GM15510 (cell line): ENCODE data around the gene RIGI.

ENCODE experiments used
- POLR2A ChIP-seq: IDR thresholded peaks from 3 replicates; pipeline ENCODE4 v1.6.1; 2011; ENCODE audit warnings: borderline replicate concordance; ENCODE audit not compliant: insufficient read length; ENCODE audit errors: extremely low read depth

The RIGI gene

DNA sequence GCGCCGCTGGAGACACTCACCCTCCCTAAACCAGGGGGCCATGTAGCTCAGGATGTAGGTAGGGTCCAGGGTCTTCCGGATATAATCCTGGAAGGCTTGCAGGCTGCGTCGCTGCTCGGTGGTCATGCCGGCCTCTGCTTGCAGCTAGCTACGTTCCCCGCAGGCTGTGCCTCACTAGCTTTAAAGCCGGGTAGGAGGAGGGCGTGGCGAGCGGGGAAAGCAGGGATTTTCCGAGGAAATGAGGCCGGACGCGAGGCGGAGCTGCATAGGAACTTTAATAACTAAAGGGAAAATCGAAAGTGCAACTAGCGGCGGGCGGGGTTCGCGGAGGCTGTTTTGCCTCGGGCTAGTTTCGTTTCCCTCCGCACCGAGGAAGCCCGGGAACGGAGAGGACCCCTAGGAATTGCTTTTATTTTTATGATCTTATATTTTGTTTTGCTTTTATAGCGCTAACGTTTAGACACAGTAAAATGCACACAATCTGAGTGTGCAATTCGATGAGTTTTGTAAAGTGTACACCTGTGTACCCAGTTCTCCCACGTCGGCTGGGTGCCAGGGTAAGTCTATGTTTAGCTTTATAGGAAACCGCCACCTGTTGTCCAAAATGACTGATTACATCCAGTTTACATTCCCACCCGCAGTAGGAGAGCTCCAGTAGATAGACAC, at the start of gene RIGI:
TSS of gene RIGI (minus strand) at position 156 of the 666 bp plus-strand sequence. CDS start at position 126, 30 bp downstream.
- peak; percentile 57 for TF ChIP-seq POLR2A

DNA sequence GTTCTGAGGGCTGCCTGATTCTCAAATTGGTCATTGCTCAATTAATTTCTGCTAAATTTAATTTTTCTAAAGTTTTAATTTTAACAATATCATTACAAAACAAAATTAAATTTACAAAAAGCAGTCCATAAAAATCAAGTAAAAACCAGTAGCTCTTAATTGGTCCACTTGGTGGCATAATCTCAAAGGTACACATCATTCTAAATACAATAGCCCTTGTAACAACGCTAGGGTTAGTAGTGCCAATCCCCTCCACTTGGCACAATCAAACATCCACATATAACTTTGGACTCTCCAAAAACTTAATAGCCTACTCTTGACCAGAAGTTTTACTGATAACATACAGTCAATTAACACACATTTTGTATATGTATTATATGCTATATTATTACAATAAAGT, 48.9 kb upstream of the RIGI start:
- no peak for TF ChIP-seq POLR2A

DNA sequence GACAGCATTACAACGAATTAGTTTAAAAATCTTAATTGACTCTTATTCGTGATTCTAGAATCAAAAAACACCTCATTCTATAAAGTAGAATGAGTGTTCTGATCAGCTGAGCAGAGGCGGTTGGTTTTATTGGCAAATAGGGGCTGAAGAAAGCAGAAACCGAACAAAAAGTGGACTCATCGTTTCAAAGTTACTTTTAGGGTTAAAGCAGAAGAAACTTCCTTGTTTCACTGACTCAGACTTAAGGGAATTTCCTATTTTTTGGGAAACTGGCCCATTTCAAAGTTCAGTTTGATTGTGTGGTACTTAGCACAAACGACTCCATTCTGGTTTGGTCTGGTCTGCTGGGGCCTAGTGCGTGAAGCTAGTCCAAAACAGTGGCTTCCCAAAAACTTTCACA, 47.8 kb upstream of the RIGI start:
- no peak for TF ChIP-seq POLR2A

DNA sequence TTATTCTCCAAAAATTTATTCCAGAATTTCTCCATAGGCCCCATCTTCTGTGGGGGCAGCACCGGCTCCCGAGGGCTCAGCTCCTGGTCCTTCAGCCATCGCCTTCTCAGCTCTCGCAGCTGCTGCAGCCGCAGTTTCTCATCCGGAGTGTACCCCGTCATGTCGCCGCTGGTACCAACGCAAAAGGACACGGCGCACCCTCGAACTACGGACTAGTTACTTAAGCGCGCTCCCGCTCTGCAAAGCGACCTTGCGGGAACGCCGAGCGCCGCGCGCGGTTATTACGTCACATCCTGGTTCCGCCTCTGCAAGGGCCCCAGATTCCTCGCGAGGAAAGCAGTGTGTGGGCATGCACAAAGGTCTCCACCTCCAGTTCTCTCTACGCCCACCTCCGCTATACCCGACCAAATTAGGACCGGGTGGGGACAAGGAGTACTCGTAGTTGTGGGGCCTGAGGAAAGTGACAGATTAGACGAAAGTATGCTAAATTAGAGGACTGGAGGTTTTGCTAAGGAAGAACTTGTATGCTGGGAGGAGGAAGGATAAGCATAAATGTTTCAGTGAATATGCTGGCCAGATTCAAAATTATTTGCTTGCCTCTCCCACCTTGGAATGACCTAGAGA, 47.0 kb upstream of the RIGI start, which contains the start of gene NDUFB6:
TSS of gene NDUFB6 (minus strand) at position 260 of the 624 bp plus-strand sequence. CDS start at position 161, 99 bp downstream.
- TF ChIP-seq POLR2A = peak; percentile 78

DNA sequence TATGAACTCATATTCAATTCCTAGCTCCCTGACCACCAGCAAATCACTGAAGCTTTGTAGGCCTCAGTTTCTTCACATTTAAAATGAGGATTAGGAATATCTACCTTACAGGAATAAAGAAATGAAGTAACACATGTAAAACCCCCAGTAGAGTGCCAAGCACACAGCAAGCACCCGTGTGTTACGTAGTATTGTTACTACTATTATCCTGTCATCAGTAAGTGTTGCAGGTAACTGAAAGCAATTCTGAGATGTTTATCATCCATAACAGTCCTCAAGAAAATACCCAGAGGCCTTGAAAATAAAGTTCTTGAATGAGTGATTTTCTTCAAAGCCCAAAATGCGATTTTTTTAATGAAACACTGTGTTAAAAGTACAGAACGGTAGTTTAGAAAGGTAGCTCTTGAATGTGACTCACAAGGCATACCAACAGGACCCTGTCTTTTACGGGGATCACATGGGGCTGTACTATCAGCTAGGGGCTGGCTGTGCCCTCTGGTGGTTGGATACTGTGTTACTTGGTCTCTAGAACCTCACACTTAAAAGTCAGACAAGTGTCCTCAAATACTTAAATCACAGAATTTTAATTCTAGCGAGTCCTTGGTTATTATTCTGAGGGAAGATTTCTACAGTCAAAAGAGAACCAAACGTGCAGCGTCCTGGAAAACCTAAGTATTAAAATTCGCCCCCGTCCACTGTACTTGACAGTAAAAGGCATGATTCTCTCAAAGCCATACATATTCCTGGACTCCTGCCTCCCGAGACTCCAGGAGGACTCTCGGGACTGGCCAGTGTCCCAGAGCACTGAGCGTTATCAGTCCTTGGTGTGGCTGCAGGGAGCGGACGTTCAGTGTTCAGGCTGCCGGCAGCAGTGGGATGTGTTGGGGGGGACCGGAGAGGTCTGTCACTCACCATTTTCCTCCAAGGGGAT, 46.2 kb upstream of the RIGI start:
- TF ChIP-seq POLR2A = no peak

DNA sequence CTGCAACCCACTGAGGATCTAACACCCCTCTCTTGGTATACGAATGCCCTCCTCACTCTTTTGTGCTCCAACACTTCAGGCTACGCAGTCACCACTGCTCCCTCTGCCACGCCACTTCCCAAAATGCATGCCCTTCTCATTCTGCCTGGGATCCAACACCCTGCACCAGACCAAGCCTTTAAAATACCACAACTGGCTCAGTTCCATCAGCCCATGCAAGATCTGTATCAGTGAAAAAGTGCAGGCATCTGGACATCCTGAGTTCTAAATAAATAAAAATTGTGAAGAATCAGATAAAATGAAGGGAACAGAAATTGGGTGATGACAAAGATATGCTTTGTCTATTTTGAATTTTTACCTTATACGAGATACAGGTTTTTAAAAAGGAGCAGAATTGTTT, 44.3 kb upstream of the RIGI start:
- TF ChIP-seq POLR2A = no peak

DNA sequence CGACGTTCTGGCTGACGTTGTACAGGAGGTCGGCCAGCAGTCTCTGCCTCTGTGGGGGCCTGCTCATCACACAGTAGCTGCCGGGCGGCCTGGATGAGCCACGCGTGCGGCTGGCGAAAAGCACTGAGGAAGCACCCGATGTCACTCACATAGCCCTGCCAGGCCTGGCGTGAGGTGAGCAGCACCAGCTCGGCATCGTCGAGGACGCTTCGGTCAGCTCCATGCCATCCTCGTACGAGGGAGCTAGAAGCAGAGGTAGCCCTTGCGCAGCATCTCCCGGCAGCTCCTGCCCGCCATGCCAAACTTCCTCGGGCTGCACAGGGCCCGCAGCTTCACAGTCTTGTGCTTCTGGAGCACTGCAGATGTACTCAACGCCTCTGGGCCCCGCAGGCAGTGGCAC, 40.8 kb upstream of the RIGI start:
- no peak for TF ChIP-seq POLR2A

DNA sequence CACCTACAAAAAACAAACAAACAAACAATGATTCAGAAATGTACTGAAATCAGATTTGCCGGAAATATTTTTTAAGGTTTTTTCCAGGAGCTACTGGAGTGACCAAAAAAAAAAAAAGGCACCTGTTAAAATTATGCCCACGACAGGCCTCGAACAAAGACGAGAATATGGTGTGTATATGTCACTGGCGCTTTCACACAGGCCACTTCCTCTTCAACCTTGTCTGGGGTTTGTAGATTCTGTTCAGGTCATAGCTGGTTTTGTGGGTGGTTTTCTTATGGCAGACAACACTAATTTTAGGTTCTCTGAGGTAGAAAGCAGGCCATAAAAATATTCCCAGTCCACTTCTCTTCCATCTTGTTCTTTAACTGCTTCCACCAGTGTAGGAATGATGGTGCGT, 40.0 kb upstream of the RIGI start:
- TF ChIP-seq POLR2A = no peak

DNA sequence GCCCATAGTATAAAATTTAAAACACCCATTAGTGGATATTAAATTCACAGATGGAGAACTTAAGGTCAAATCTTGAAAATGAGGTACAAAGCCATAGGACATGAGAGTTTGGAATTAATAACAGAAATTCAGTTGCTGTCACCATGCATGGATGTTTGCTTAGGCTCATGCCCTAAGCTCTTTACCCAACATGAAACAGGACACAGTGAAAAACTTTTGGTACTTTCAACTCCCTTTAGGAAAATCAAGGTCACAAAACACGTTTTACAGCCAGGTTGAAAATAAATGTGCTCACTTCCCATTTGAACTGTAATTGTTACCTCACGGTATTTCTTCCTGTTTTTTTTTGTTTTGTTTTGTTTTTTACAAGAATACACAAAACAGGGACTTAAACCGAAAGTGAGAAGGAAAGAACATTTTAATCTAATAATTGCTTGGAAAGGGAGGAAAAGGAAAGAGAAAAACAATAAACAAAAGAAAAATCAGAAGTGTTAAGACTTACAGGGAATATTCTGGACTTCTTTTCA, 32.5 kb upstream of the RIGI start:
- TF ChIP-seq POLR2A = no peak

DNA sequence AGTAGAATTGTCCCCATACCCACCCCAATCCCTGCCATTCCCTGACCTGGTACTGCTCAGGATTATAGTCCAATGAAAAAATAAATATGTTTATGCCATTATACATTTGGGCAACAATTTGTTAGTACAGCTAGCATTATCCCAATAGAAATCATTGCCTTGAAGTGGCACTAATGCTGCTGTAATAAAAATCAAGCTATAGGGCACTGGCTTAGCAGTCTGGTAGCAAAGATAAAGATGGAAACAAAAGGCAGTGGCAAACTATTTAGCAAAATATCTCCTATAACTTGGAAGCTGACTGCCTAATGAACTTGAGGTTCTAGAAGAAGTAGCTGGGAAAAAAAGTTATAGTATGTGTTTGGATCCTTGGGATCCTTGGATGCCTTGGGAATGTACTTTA, 28.6 kb upstream of the RIGI start:
- TF ChIP-seq POLR2A = no peak

DNA sequence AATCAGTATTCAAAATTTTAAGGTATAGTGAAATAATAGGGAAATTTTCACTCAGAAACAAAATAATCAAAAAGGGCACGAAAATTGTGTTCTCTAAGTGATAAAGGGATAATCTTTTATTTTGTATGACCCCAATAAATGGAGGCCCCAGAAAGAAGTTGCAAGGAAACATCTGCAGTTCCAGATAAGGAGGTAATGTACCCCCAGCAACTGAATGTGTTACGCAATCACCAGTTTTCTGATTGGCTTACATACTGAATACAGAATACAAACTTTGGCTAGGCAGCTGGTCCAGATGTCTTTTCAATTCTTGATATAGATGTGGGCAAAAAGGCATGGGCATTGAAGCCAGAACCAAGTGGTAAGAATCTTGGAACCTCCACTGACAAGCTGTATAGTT, 28.1 kb upstream of the RIGI start:
- TF ChIP-seq POLR2A = no peak

DNA sequence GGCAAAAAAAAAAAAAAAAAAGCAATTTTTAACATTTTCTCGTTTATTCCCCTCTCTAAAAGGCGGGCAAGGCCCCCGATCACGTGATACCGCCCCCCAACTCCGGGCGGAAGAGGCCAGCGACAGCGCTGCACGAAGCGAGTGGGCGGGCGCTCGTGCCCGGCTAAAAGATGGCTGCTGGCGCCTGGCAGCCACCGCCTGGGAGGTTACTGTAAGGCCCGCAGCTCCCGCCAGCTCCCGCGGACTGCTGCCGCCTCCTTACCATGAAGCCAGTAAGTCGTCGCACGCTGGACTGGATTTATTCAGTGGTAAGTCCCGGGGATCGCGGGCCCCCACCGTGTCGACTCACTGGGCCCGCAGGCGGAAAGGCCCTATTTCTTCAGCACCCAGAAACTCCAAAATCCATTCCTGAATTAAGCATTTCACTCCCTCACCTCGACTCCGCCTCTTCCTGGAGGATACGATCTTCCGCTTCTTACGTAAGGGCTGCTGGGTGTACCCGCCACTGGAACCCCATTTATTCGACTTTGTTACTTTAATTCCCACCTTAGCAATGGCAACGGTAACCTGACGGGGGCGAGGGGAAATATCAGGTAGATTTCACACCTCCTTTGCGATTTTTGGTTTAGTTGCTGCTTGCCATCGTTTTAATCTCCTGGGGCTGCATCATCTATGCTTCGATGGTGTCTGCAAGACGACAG, 26.3 kb upstream of the RIGI start, which contains the start of the genes SMIM27 and TOPORS:
TSS of gene SMIM27 (plus strand) at position 156 of the 701 bp plus-strand sequence. CDS start at position 264, 108 bp downstream.
TSS of gene TOPORS (minus strand) at position 415 of the 701 bp plus-strand sequence. CDS start at position 265, 150 bp downstream.
- TF ChIP-seq POLR2A = peak; percentile 83

DNA sequence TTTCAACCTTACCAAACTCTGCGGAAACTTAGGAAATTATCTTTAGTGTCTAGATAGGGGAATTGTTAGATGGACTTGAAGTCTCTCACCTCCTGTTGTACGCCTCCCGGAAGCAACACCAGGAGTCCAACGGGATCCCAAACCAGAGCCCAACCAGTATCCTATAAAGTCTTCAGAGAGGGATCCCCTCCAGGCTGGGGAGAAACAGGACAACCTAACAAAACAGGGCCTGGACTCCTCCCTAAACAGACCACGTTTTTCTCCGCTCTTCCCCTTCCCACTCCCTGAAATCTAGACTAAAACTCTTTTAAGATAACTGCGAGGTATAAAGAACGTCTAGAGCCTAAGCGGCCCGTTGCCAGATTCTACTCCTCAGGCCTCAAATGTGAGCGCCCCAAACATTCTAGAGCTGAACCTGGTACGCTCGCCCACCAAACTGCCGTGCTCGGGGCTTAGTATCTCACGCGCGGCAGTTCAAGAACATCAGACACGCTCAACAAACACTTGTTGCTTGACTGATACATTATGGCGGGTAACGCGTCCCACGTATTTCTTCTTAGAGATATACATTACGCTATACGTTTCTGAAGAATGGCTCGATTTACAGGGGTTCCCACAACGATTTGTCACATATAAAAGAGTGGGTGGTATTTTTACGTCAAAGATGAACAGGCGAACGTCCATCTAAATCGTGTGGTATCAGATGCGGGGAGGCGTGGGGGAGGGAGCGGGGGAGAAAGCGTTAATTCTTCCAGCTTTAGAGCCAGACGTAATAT, 25.5 kb upstream of the RIGI start:
- no peak for TF ChIP-seq POLR2A
